Measurements from ENCODE around the gene YIPF2. TPM values are rescaled to one million over a fixed set of nuclear protein-coding genes. Genes with fewer than 3 reads are reported as not detected.

Gene YIPF2
- 10 to 100 TPM; 28.4 to 29.6 TPM for total RNA-seq

DNA sequence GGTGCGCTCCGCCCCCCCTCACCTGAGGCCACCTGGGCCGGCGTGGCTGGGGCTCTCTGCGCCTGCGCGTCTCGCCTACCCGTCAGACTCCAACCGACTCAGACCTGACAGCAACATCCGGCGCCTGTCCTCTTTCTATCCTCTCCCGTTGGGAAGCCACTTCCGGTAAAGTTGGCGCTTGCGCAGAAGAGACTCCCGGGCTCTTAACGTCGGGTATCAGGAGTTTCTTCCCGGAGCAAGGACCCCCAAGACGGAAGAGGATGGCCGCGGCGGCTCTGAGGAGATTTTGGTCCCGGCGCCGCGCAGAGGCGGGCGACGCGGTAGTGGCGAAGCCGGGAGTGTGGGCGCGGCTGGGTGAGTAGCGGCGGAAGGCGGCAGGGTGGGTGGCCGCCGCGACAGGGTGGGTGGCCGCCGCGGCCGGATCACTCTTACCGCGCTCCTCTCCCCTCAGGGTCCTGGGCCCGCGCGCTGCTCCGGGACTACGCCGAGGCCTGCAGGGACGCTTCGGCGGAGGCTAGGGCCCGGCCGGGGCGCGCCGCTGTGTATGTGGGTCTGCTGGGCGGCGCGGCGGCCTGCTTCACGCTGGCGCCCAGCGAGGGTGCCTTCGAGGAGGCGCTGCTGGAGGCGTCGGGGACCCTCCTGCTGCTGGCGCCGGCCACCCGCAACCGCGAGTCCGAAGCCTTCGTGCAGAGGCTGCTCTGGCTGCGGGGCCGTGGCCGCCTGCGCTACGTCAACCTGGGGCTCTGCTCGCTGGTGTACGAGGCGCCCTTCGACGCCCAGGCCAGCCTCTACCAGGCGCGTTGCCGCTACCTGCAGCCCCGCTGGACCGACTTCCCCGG lies at the start of gene YIPF2, which contains the start of gene TIMM29:
TSS of gene YIPF2 (minus strand) at position 77 of the 839 bp plus-strand sequence. CDS start 229 bp downstream, outside the sequence.
TSS of gene TIMM29 (plus strand) at position 249 of the 839 bp plus-strand sequence. CDS start at position 261, 12 bp downstream.
- no peaks in the 10 kb centered on the region for H3K27me3 Mint-ChIP-seq
- H3K36me3 Mint-ChIP-seq (ENCODE audit: low read depth), result peaks cover 47% of the 10 kb centered on the region
- H3K27ac Mint-ChIP-seq, result peak within 1 kb of the TSS; percentile 88
- H3K9me3 Mint-ChIP-seq, result no peaks in the 10 kb centered on the region
- peak; percentile 96 for ATAC-seq (replicated peaks)
- H3K4me3 Mint-ChIP-seq, result peak within 1 kb of the TSS; percentile 85
- peaks cover 5% of the 10 kb centered on the region for H3K4me1 Mint-ChIP-seq

DNA sequence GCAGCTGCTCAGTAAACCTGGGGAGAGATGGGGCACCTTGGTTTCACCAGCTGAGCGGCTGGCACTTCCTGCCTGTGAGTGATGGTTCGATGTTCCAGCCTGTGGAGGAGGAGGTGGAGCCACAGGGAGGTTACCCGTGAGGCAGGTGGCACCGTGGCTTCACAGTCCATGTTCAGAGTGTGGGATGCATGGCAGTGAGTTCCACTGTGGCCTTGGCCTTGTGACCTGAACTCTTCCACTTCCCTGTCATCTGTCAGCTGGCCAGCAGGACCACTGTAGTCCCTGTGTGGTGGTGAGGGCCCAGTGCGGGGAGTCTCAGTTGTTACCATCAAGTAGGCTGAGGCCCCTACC lies 49.3 kb upstream of the YIPF2 start:
- Mint-ChIP-seq H3K4me3 (no peak overlapping the region), H3K9me3 (no peaks in the 10 kb centered on the region), H3K27me3 (no peaks in the 10 kb centered on the region), H3K36me3 (ENCODE audit: low read depth) (no peaks in the 10 kb centered on the region), H3K27ac (no peak overlapping the region), H3K4me1 (peaks cover 13% of the 10 kb centered on the region)
- no peak for ATAC-seq (replicated peaks)

DNA sequence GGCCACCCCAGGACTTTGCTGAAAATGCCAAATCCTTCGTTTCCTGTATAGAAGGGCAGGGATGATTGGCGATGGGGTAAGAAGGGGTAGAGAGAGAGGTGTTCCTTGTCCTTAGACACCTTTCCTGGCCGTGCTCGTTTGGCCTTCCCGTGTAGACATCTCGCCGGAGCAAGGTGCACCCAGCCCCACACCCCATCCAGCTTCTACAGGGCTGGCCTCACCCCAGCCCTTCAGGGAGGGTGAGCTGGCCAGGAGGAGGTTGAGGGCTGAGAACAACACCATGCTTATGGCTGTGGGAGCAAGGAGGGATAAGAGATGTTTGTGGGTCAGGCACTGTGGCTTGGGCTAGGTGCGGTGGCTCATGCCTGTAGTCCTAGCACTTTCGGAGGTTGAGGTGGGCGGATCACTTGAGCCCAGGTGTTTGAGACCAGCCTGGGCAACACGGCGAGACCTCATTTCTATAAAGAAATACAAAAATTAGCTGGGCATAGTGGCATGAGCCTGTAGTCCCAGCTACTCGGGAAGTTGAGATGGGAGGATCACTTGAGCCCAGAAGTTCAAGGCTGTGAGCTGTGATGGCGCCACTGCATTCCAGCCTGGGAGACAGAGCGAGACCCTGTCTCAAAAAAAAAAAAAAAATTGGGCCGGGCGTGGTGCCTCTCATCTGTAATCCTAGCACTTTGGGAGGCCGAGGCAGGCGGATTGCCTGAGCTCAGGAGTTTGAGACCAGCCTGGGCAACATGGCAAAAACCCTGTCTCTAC lies 47.9 kb upstream of the YIPF2 start:
- H3K27me3 Mint-ChIP-seq, result no peaks in the 10 kb centered on the region
- H3K36me3 Mint-ChIP-seq (ENCODE audit: low read depth), result no peaks in the 10 kb centered on the region
- peaks cover 13% of the 10 kb centered on the region for H3K4me1 Mint-ChIP-seq
- no peak for ATAC-seq (replicated peaks)
- no peaks in the 10 kb centered on the region for H3K9me3 Mint-ChIP-seq
- H3K27ac Mint-ChIP-seq, result peak overlapping the region; percentile 56
- no peak overlapping the region for H3K4me3 Mint-ChIP-seq

DNA sequence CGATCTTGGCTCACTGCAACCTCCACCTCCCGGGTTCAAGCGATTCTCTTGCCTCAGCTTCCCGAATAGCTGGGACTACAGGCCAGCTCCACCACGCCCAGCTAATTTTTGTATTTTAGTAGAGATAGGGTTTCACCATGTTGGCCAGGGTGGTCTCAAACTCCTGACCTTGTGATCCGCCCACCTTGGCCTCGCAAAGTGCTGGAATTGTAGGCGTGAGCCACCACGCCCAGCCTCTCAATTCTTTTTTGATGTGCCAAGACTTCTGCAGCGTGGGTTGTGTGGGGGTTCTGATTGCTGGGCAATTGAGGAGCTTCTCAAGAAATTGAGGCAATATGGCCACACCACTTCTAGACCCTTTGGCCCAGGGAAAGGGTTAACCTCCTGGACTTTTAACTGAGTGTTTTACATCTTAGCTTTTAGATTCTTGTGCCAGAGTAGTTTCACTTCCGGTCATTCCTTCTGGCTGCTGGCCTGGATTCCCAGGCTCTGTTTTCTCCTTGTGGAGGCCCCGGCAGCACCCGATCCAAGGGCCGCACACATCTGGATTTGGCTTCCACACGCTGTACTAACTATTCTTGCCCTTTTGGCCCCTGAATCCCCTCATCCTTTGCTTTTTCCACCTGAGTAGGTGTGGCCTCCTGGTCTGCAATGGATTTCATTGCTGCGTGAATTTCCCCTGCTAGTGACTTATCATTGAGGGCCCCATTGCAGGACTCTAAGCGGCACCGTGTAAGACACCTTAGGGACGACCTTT lies 47.1 kb upstream of the YIPF2 start:
- H3K27ac Mint-ChIP-seq, result peak overlapping the region; percentile 56
- H3K27me3 Mint-ChIP-seq, result no peaks in the 10 kb centered on the region
- peaks cover 13% of the 10 kb centered on the region for H3K4me1 Mint-ChIP-seq
- H3K36me3 Mint-ChIP-seq (ENCODE audit: low read depth), result no peaks in the 10 kb centered on the region
- ATAC-seq (replicated peaks), result no peak
- H3K9me3 Mint-ChIP-seq, result no peaks in the 10 kb centered on the region
- no peak overlapping the region for H3K4me3 Mint-ChIP-seq

DNA sequence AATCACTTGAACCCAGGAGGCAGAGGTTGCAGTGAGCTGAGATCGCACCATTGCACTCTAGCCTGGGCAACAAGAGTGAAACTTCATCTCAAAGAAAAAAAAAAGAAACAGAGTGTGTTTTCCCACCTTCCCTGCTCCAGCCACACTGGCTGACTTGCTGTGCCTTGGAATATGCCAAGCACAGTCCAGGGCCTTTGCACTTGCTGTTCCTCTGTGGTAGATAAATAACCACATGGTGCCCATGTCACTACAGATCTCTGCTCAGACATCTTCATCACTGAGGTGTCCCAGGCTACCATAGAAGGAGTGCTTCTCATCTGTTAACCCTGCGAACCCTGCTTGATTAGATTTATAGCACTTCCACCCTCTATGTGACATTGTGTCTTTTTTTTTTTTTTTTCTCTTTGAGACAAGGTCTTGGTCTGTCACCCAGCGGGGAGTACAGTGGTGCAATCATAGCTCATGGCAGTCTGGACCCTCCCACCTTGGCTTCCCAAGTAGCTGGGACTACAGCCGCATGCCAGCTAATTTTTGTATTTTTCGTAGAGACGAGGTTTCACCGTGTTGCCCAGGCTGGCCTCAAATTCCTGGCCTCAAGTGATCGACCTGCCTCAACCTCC lies 42.8 kb upstream of the YIPF2 start:
- no peak for ATAC-seq (replicated peaks)
- H3K9me3 Mint-ChIP-seq, result no peaks in the 10 kb centered on the region
- no peaks in the 10 kb centered on the region for H3K36me3 Mint-ChIP-seq (ENCODE audit: low read depth)
- peaks cover 16% of the 10 kb centered on the region for H3K4me1 Mint-ChIP-seq
- H3K27ac Mint-ChIP-seq, result no peak overlapping the region
- no peak overlapping the region for H3K4me3 Mint-ChIP-seq
- H3K27me3 Mint-ChIP-seq, result no peaks in the 10 kb centered on the region

DNA sequence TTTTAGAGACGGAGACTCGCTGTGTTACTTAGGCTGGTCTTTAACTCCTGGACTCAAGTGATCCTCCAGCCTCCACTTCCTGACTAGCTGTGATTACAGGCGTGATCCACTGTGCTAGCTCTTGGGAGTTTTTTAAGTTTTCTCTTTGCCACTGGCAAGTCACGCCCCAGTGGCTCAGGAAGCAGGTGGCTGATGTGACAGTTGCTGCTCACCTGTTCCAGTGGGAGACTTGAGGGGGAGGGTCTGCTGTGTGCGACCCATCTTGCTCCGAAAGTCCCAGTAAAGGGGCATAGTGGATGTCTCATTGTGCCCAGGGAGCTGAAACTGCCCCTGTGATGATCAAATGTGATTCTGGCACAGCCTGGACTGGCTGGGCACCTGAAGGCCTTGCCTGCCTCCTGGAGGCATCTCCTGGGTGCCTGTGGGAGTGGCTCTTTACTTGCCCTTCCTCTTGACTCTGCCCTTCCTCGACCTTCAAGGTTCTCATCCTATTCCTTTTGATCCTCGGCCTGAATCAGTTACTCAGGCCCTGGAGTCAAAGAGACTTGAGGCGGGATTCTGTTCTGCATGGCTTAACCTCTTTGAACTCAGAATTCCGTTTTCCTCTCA lies 40.2 kb upstream of the YIPF2 start:
- Mint-ChIP-seq H3K27me3 (no peaks in the 10 kb centered on the region), H3K36me3 (ENCODE audit: low read depth) (no peaks in the 10 kb centered on the region), H3K4me1 (peaks cover 17% of the 10 kb centered on the region), H3K27ac (no peak overlapping the region), H3K4me3 (no peak overlapping the region), H3K9me3 (no peaks in the 10 kb centered on the region)
- no peak for ATAC-seq (replicated peaks)

DNA sequence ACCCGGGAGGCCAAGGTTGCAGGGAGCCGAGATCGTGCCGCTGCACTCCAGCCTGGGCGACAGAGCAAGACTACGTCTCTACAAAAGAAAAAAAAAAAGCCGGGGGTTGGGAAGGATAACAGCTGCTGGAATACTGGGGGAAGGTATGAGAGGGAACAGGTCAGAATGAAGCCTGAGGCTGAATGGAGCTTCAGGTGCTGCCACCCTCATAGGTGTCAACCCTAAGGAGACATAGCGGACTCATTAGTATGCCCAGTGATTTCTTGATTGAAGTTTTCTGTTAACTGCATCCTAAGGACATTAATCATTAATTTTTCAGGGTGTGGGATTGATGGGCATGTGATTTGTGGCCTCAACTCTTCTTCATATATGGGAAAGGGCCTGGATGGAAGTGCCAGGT lies 38.4 kb upstream of the YIPF2 start:
- H3K36me3 Mint-ChIP-seq (ENCODE audit: low read depth), result peaks cover 3% of the 10 kb centered on the region

DNA sequence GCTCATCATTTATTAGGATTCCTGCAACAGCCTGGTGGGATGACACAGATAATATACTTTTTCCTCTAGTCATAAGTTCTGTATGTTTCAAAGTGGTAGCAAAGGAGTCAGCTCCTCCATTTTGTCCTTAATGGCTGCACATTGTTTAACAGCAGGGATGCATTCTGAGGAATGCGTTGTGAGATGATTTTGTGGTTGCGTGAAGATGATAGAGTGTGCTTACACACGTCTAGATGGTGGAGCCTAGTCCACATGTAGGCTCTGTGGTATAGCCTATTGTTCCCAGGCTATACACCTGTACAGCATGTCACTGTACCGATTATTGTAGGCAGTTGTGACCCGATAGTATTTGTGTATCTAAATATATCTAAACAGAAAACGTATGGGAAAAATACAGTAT lies 37.0 kb upstream of the YIPF2 start:
- ATAC-seq (replicated peaks), result no peak
- no peaks in the 10 kb centered on the region for H3K9me3 Mint-ChIP-seq
- H3K27me3 Mint-ChIP-seq, result no peaks in the 10 kb centered on the region
- H3K36me3 Mint-ChIP-seq (ENCODE audit: low read depth), result peaks cover 7% of the 10 kb centered on the region
- peaks cover 32% of the 10 kb centered on the region for H3K4me1 Mint-ChIP-seq
- H3K4me3 Mint-ChIP-seq, result no peak overlapping the region
- no peak overlapping the region for H3K27ac Mint-ChIP-seq

More for the DNA sequence above, 38.4 kb upstream of the YIPF2 start:
- no peaks in the 10 kb centered on the region for H3K27me3 Mint-ChIP-seq
- H3K27ac Mint-ChIP-seq, result no peak overlapping the region
- no peak for ATAC-seq (replicated peaks)
- no peaks in the 10 kb centered on the region for H3K9me3 Mint-ChIP-seq
- no peak overlapping the region for H3K4me3 Mint-ChIP-seq
- H3K4me1 Mint-ChIP-seq, result peaks cover 30% of the 10 kb centered on the region

DNA sequence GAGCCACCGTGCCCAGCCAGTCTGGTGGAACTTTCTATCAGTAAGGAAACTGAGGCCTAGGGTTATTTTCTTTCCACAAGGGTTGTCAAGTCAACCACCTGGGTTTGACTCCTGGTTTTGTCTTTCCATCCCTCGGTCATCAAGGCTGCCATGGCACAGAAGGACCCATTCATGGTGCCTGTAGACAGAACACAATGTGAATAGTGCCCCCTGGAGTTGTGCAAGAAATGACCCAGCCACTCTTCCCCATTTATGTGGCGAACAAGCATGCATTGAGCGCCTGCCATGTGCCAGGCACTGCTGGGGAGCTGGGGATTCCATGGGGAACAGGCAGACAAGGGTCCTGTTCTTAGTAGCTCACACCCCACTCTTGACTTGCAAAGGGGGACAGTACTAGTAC lies 36.5 kb upstream of the YIPF2 start:
- Mint-ChIP-seq H3K27me3 (no peaks in the 10 kb centered on the region), H3K4me1 (peaks cover 31% of the 10 kb centered on the region), H3K4me3 (peak overlapping the region; percentile 91), H3K9me3 (no peaks in the 10 kb centered on the region), H3K27ac (no peak overlapping the region), H3K36me3 (ENCODE audit: low read depth) (peaks cover 7% of the 10 kb centered on the region)
- ATAC-seq (replicated peaks), result no peak

DNA sequence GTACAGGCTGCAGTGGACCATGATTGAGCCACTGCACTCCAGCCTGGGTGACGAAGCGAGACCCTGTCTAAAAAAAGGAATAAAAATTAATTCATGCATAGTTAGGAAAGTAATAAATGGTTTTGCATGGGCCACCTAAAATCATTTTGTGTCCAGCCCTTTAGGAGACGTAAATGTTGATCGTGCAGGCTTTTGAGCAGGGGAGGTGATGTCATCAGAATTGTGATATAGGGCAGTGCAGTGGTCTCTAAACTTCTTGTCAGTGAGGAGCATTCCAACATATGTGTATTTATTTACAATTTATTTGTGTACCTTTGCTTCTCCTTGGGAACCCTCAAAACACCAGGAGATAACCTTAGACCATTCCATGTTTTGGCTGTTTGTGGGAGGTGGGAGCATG lies 35.4 kb upstream of the YIPF2 start:
- ATAC-seq (replicated peaks), result no peak
- Mint-ChIP-seq H3K27ac (peak overlapping the region; percentile 83), H3K4me3 (peak overlapping the region; percentile 91), H3K9me3 (no peaks in the 10 kb centered on the region), H3K27me3 (no peaks in the 10 kb centered on the region), H3K4me1 (peaks cover 33% of the 10 kb centered on the region), H3K36me3 (ENCODE audit: low read depth) (peaks cover 7% of the 10 kb centered on the region)

DNA sequence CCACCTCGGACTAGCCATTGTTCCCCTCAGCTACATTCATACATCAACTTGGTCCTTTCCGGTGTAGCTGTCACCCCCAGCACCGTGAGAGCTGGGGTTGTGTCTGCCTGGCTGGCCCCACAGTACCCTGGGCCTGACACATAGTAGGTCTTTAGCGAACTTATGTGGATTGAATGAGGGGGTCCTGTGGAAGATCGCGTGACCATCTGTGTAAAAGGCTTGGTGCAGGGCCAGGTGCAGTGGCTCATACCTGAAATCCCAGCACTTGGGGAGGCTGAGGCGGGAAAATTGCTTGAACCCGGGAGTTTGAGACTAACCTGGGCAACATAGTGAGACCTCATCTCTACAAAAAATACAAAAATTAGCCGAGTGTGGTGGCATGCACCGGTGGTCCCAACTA lies 34.4 kb upstream of the YIPF2 start:
- H3K27ac Mint-ChIP-seq, result no peak overlapping the region
- no peaks in the 10 kb centered on the region for H3K27me3 Mint-ChIP-seq
- ATAC-seq (replicated peaks), result no peak
- peaks cover 7% of the 10 kb centered on the region for H3K36me3 Mint-ChIP-seq (ENCODE audit: low read depth)
- H3K9me3 Mint-ChIP-seq, result no peaks in the 10 kb centered on the region
- peaks cover 33% of the 10 kb centered on the region for H3K4me1 Mint-ChIP-seq
- H3K4me3 Mint-ChIP-seq, result peak overlapping the region; percentile 91

DNA sequence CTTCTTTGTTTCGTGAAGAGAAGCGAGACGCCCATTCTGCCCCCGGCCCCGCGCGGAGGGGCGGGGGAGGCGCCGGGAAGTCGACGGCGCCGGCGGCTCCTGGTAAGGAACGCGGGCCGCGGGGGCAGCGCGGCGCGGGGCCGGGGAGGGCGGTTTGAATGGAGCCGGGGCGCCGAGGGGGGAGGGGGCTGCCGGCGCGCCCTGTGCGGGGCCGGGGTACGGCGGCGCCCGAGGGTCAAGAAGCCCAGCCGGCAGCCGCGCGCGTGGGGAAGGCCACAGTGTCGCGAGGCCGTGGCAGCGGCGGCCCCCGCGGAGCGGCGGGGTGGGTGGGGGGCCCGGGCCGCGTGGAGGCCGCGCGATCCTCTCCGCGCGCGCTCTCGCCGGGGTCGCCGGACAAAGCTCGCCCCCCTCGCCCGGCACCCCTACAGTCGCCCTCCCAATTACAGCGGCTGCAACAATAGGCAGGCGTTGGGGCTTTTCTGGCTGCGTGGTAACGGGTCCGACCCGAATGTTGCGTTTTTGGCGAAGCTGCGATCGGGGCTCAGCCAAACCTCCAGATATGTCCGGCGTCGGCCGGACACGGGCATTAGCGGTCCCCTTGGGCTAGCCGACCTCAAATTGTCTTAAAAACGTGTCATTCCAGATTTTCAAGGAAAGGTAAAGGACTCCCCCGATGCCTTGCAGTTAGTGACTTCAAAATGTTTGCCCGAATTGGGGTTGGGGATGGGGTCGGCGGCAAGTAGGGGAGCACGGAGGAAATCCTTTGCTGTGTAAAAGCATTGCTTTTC lies 32.8 kb upstream of the YIPF2 start:
- Mint-ChIP-seq H3K27ac (peak overlapping the region; percentile 89), H3K36me3 (ENCODE audit: low read depth) (peaks cover 7% of the 10 kb centered on the region), H3K4me3 (peak overlapping the region; percentile 91), H3K4me1 (peaks cover 33% of the 10 kb centered on the region), H3K9me3 (no peaks in the 10 kb centered on the region), H3K27me3 (no peaks in the 10 kb centered on the region)
- peak; percentile 30 for ATAC-seq (replicated peaks)

Data from activated T-helper 17 cell treated with anti-CD3 and anti-CD28 coated beads, Interleukin-2, amount 50 U/mL, for 72 hours (primary cell).